Aorta (tissue), 5 donors: ENCODE measurements around the gene MPP2. TPM values are rescaled to one million over a fixed set of nuclear protein-coding genes. Genes with fewer than 3 reads are reported as not detected.
A peak's percentile ranks its signal among the peaks of the same experiment; 100 is the strongest.

ENCODE experiments used
- ATAC-seq: fragments of 200-7000 bp; cut with Tn5 transposase; one replicate; pipeline ENCODE4 v1.9.1; 2022; ENCODE audit warnings: moderate library complexity; ENCODE audit not compliant: low FRiP score
- DNase-seq, 2 donors: peaks; one replicate each; pipeline ENCODE4 v3.0.0-alpha.2; 2020
- H3K27ac ChIP-seq, 2 donors: one replicate each; pipeline ENCODE4 v1.5.1; 2013; ENCODE audit warnings: low read length in 2 of 2, mild to moderate bottlenecking in 2 of 2, moderate library complexity in 2 of 2, control low read depth in 1 of 2, inconsistent platforms in 1 of 2, low read depth in 1 of 2
- H3K27me3 ChIP-seq, 2 donors: one replicate each; pipeline ENCODE4 v1.6.1; 2013; ENCODE audit warnings: control low read depth in 1 of 2, low read length in 1 of 2, mild to moderate bottlenecking in 1 of 2, moderate library complexity in 1 of 2; ENCODE audit not compliant: insufficient read depth in 2 of 2, control insufficient read depth in 1 of 2
- H3K36me3 ChIP-seq, 2 donors: one replicate each; pipeline ENCODE4 v1.6.1; 2013; ENCODE audit warnings: control low read depth in 1 of 2, low read length in 1 of 2, mild to moderate bottlenecking in 1 of 2; ENCODE audit not compliant: insufficient read depth in 2 of 2, control insufficient read depth in 1 of 2
- H3K4me1 ChIP-seq, 2 donors: one replicate each; pipeline ENCODE4 v1.6.1; 2013; ENCODE audit warnings: low read length in 2 of 2, control low read depth in 1 of 2, mild to moderate bottlenecking in 1 of 2, moderate library complexity in 1 of 2; ENCODE audit not compliant: insufficient read depth in 2 of 2, control insufficient read depth in 1 of 2
- H3K4me3 ChIP-seq, 2 donors: one replicate each; pipeline ENCODE4 v1.5.1; 2013; ENCODE audit warnings: low read length in 2 of 2, control low read depth in 1 of 2, mild to moderate bottlenecking in 1 of 2
- H3K9me3 ChIP-seq: one replicate; pipeline ENCODE4 v1.6.1; 2013; ENCODE audit warnings: mild to moderate bottlenecking, low read length; ENCODE audit not compliant: control insufficient read depth
- WGBS, 2 donors: extraction: QIAGEN DNeasy Blood & Tissue Kit; methylation state at CpG; one replicate each; pipeline ENCODE4 v1.1.7; 2013; 5-methylcytosine and 5-hydroxymethylcytosine counted together
- intact Hi-C, 2 donors: fragments of 100-400 bp; cut with DNase I; formaldehyde crosslinking; loops; one replicate each; pipeline versions ENCODE4 v1.14.2 to v1.15.0; 2022
- long read RNA-seq, 2 donors: library from polyadenylated mRNA; unstranded; transcript quantifications; one replicate each; pipeline ENCODE4 v2.0.0, GENCODE V29; 2020 to 2021
- polyA plus RNA-seq, 2 donors: library from polyadenylated mRNA; stranded (reverse); fragments of 200-250 nt; gene quantifications; one replicate each; pipeline ENCODE4 v1.2.3, GENCODE V29; 2013
- total RNA-seq, 2 donors: library from RNA; stranded (reverse); fragmentation: NEBNext Ultra II Directional; extraction: Animal tissue kit (Norgen Biotek cat#: 25700); gene quantifications; one replicate each; pipeline ENCODE4 v1.2.1, GENCODE V29; 2021
- donor health status: healthy with polysubstance abuse.
- donor health status: Bipolar disorder and iron deficiency.
- donor health status: DM: no; HTN: no; CAD: no.
- donor health status: DM: no; HTN: no; CAD: no.
- donor health status: DM: yes; HTN: yes; CAD: no.

MPP2 gene, protein sequence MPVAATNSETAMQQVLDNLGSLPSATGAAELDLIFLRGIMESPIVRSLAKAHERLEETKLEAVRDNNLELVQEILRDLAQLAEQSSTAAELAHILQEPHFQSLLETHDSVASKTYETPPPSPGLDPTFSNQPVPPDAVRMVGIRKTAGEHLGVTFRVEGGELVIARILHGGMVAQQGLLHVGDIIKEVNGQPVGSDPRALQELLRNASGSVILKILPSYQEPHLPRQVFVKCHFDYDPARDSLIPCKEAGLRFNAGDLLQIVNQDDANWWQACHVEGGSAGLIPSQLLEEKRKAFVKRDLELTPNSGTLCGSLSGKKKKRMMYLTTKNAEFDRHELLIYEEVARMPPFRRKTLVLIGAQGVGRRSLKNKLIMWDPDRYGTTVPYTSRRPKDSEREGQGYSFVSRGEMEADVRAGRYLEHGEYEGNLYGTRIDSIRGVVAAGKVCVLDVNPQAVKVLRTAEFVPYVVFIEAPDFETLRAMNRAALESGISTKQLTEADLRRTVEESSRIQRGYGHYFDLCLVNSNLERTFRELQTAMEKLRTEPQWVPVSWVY
- total RNA-seq (10 to 100 TPM; 11.5 to 14.2 TPM), polyA plus RNA-seq (1 to 10 TPM; 1.4 to 5.5 TPM)
- long read RNA-seq, donor 1, full-length matches to known transcripts: 4 of 22 reads
- long read RNA-seq, donor 1, partial matches to known transcripts: 13 of 22 reads
- long read RNA-seq, donor 1, other reads (novel, unspliced or antisense): 5 of 22 reads
- long read RNA-seq, donor 2, full-length matches to known transcripts: 6 of 14 reads
- long read RNA-seq, donor 2, partial matches to known transcripts: 3 of 14 reads
- long read RNA-seq, donor 2, other reads (novel, unspliced or antisense): 5 of 14 reads

DNA sequence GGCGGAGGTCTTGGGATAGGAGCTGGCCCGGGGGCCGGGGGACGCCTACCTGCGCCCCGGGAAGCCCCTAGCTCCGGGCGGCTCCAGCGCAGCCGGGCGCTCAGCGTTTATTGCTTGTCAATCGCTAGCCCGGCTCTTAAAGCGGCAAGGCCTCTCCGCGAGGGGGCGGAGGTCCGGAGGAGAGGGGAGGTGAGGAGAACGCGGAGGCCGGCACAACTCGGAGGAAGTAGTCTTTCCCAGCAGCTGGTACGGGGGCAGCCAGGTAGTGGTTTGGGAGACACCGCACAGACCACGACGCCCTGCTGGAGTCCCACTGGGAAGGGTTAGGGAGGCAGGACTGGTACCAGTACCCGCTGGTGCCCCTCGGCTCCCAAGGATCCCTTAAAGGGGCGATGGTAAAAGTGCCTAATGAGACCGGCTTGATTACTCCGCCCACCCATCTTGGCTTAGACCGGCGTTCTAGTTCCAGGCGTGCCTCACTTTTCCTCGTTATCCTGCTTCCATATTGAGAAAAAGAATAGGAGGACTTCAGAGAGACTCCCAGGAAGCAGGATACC lies at the start of gene MPP2:
MPP2 (minus strand) TSS at position 112 of the 557 bp plus-strand sequence. CDS start 3,076 bp downstream, outside the sequence.
- Histone ChIP-seq H3K27ac (peak within 1 kb of the TSS; percentile 64 to 94), H3K9me3 (no peaks in the 10 kb centered on the region), H3K36me3 (no peaks in the 10 kb centered on the region), H3K4me1 (no peaks in the 10 kb centered on the region), H3K4me3 (peak within 1 kb of the TSS; percentile 77 to 78), H3K27me3 (no peaks in the 10 kb centered on the region)
- DNase-seq (peak; percentile 87 to 93), ATAC-seq (peak; percentile 86)
- WGBS, 2 donors: 0 to 1% methylated on average over 36 of the region's 36 CpGs
- intact Hi-C loops: loop anchor here in 1 of 2 donors (10.0 kb wide), 1 partner anchor 217 kb away; the partner anchor contains the start of gene HDAC5

DNA sequence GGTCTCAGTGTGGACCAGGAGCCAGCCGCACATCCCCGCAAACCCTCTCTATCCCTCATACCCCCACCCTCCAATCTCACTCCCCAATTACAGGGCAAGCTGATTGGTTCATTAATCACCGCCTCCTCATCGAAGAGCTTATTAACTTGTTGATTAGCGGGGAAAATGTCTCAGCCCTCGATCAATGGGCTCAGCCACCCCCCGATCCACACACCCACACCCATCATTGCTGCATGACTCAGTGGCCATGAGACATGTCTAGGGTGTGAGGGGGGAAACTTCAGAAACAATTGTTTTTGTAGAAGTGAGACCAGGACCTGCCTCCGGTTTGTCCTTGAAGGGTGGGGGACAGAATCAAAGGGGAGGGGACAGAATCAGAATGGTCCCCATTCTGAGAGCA lies 48.9 kb upstream of the MPP2 start:
- no peak overlapping the region for H3K27ac ChIP-seq
- 87 to 89% methylated on average over 8 of the region's 8 CpGs for WGBS, 2 donors
- H3K4me3 ChIP-seq: no peak overlapping the region
- no peaks in the 10 kb centered on the region for H3K9me3 ChIP-seq
- no peaks in the 10 kb centered on the region for H3K27me3 ChIP-seq
- no peak for ATAC-seq
- H3K4me1 ChIP-seq: no peaks in the 10 kb centered on the region
- intact Hi-C loops: no loop called here
- no peaks in the 10 kb centered on the region for H3K36me3 ChIP-seq
- no peak for DNase-seq

DNA sequence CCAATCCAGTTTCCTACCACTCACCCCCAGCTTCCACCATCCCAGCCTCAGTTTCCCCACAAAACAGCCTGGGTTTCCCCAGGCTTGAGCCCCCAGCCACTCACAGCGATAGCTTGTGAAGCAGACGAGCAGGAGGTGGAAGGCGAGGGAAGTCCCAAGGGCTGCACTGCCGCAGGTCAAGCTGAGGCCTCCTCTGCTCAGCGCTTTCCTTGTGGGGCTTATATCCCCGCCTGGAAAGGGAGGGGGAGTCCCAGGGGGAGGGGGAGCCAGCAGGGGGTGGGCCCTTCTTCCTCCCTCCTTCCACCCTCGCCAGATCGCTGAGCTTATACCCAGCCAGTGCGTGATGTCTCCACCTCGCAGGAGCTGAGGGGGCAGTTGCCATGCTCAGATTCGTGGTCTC lies 46.4 kb upstream of the MPP2 start, which contains the start of gene PYY:
PYY (minus strand) TSS at position 195 of the 400 bp plus-strand sequence. CDS start 457 bp downstream, outside the sequence.
- H3K27ac ChIP-seq: no peak within 1 kb of the TSS
- H3K4me1 ChIP-seq: no peaks in the 10 kb centered on the region
- H3K27me3 ChIP-seq: no peaks in the 10 kb centered on the region
- H3K9me3 ChIP-seq: no peaks in the 10 kb centered on the region
- intact Hi-C loops: no loop called here
- WGBS, 2 donors: 48 to 54% methylated on average over 9 to 11 of the region's 11 CpGs
- ATAC-seq (no peak), DNase-seq (no peak)
- H3K4me3 ChIP-seq: no peak within 1 kb of the TSS
- no peaks in the 10 kb centered on the region for H3K36me3 ChIP-seq

DNA sequence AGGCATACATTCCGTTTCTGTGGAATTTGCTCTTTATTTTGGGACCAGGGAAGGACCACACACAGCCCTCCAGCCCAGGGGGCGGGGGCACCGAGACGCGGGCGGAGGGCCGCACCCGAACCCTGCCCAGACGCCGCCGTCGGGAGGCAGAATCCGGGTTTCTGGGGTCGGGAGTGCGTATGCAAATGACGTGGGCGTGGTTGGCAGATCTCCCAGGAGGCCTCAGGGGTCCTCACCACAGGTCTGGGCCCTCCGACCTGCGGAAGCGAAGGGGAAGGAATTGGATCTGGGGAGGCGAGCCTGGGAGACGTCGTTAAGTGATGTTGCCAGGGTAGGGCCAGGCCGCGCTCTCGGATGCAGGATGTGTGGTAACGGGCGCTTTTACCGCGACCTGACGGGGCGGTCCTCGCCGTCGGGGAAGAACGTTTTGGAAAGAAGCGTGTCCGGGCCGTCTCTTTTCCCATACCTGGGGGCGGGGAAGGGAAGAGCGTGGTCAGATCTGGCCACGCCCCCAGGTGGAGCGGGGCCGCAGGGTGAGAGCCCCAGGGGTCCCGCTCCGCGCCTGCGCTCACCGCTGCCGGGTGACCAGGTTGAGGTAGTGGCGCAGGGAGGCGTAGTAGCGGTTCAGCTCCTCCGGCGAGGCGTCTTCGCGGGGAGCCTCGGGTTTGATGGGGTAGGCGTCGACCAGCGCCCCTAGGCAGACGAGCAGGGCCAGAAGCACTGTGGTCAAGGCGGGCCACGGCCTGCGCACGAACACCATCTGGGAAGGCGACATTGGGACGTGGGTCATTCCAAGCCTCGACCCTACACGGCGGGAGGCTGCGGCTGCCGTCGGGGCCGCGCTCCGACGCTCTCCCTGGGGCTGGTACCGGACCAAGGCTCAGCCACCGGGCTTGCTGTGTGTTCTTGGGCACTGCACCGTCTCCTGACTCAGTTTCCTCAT lies 45.7 kb upstream of the MPP2 start:
- Histone ChIP-seq H3K9me3 (no peaks in the 10 kb centered on the region), H3K27me3 (no peaks in the 10 kb centered on the region), H3K27ac (no peak overlapping the region), H3K4me1 (no peaks in the 10 kb centered on the region), H3K36me3 (no peaks in the 10 kb centered on the region), H3K4me3 (no peak overlapping the region)
- WGBS, 2 donors: 3 to 7% methylated on average over 77 to 82 of the region's 82 CpGs
- ATAC-seq (no peak), DNase-seq (no peak)
- intact Hi-C loops: no loop called here

DNA sequence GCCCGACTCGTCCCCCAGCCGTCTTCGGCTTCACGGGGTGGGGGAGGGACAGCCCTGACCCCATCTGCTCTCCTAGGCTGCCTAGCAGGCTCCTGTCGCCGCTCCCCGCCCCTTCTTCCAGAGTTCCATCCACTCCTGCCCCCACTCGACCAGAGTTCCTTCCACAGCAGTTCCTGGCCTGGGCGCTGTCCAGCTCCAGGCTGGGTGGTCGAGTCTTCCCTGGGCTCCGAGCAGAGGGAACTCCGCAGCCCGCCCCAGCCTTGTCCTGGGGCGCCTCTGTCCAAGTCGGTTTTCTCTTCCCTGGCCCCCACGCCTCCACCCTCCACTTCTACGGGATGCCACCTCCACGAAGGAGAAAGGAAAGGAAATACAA lies 45.0 kb upstream of the MPP2 start:
- no peak for DNase-seq
- H3K27ac ChIP-seq: no peak overlapping the region
- H3K4me3 ChIP-seq: no peak overlapping the region
- H3K4me1 ChIP-seq: no peaks in the 10 kb centered on the region
- no peaks in the 10 kb centered on the region for H3K36me3 ChIP-seq
- H3K9me3 ChIP-seq: no peaks in the 10 kb centered on the region
- 4 to 5% methylated on average over 18 to 19 of the region's 19 CpGs for WGBS, 2 donors
- ATAC-seq: no peak
- H3K27me3 ChIP-seq: no peaks in the 10 kb centered on the region
- intact Hi-C loops: no loop called here

DNA sequence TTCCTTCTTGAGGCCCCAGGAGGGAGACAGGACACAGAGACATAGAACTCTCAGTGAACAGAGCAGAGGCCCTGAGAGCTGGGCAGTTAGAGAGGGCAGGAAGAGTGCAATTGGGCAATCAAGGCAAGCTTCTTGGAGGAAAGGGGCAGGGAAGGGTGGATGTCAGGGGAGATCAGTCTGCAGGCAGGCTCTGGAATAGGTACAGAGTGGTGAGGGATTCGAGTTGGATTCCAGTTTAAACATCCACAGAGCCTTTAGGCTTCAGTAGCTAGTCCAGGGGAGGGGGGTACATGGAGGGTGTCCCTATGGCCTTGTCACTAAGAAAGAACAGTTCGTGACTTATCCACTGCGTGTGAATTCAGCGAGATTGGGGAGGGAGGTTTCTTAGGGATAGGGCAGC lies 44.4 kb upstream of the MPP2 start:
- intact Hi-C loops: no loop called here
- WGBS, 2 donors: 55 to 61% methylated on average over 4 of the region's 4 CpGs
- DNase-seq (no peak), ATAC-seq (no peak)
- H3K27ac ChIP-seq: no peak overlapping the region
- H3K27me3 ChIP-seq: no peaks in the 10 kb centered on the region
- H3K4me1 ChIP-seq: no peaks in the 10 kb centered on the region
- H3K9me3 ChIP-seq: no peaks in the 10 kb centered on the region
- H3K4me3 ChIP-seq: no peak overlapping the region
- no peaks in the 10 kb centered on the region for H3K36me3 ChIP-seq

DNA sequence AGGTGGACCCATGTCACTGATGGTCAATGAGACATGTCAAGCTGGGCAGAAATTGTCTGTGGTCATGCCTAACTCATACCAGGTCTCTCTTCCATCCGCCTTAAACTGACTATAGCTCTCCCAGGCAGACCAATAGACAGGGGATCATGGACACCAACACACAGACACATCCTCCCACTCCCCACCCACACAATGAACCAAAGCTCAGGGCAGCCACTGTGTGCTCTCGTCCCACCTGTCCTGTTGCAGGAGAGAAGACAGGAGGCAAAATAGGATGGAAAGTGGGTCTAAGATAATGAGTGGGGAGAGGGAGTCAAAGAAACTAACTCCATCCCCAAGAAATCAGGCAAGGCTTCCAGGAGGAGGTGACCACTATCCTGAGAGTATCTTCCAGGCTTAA lies 43.2 kb upstream of the MPP2 start:
- Histone ChIP-seq H3K4me3 (no peak overlapping the region), H3K27ac (no peak overlapping the region), H3K27me3 (no peaks in the 10 kb centered on the region), H3K4me1 (no peaks in the 10 kb centered on the region), H3K9me3 (no peaks in the 10 kb centered on the region), H3K36me3 (no peaks in the 10 kb centered on the region)
- ATAC-seq (no peak), DNase-seq (no peak)
- WGBS, 2 donors: 80% methylated on average over 2 of the region's 2 CpGs
- intact Hi-C loops: no loop called here

DNA sequence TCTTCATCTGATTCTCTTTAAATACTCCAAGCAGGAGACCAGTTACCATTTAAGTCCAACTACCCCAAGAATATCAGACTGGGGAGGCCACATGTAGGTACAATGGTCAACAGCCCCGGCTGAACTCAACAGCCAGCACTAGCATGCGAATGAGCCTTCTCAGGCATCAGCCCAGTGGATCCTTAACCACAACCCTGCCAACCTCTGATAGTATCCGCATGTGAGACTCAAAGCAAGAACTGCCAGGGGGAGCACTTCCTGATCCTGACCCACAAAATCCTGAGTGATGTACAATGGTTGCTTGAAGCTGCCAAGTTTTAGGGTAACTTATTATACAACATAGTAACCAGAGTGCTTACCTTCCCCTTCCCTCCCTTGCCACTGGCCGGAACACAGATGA lies 42.4 kb upstream of the MPP2 start:
- ATAC-seq (no peak), DNase-seq (no peak)
- Histone ChIP-seq H3K27me3 (no peaks in the 10 kb centered on the region), H3K4me1 (no peaks in the 10 kb centered on the region), H3K9me3 (no peaks in the 10 kb centered on the region), H3K4me3 (no peak overlapping the region), H3K36me3 (no peaks in the 10 kb centered on the region), H3K27ac (no peak overlapping the region)
- intact Hi-C loops: no loop called here
- 61 to 71% methylated on average over 4 of the region's 4 CpGs for WGBS, 2 donors
